GM18868 (cell line): Measurements from ENCODE around the gene MRC2.
A peak's percentile ranks its signal among the peaks of the same experiment; 100 is the strongest.
"Not testable (repeated sequence)": the region's sequence is repeated elsewhere in the genome, so short reads cannot be mapped to it uniquely, and the experiment has no call there.

Experiments used
- ATAC-seq: cut with Tn5 transposase; IDR thresholded peaks from one replicate; pipeline ENCODE4 v1.9.1; 2021; ENCODE audit warnings: mild to moderate bottlenecking, moderate library complexity; ENCODE audit not compliant: unreplicated experiment

MRC2 gene

GRCh38 chr17:62696726-62697490 lies 69.4 kb downstream of the MRC2 start:
- ATAC-seq, result no peak

DNA sequence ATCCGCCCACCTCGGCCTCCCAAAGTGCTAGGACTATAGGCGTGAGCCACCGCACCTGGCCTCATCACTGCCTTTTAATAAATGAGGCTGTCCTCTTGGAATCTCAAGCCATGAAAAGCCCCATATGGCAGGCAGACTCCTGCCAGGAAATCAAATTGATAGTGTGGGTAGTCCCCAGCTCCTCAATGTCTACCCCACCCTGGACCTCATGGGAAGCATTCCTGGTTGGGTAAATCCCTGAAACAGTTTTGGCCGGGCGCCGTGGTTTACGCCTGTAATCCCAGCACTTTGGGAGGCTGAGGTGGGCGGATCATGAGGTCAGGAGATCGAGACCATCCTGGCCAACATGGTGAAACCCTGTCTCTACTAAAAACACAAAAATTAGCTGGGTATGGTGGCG lies 71.0 kb downstream of the MRC2 start:
- ATAC-seq, result not testable (repeated sequence)

DNA sequence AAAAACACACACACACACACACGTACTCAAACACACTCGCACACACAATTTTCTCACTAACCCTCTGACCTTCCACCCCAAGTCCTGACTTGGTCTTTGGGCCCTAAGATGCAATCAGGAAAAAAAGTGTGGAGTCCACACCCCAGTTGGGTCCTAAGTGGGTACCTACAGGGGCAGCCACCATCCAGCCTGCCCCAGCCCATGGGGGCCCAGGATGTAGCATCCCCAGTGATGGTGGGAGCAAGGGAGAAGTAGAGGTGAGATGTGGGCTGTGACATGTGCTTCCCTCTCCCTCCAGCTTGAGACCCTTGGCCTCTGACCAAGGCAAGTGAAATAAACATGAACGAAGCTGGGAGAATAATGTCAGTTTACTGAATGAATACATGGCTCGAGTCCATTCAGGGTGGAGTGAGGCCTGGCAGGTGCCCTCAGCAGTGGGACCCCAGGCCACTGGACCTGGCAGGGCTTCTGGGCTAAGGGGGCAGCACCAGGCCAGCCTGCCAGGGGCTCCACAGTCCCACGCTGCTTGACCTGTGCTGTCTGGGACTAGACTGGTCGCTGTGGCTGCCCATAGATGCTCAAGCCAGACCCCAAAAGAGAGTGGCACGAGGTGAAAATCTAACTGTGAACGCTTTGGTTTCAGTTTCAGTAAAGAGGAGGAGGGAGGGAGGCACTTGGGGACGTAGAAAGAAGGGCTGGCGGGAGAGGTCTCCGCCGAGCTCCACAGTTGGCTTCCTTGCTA lies 73.7 kb downstream of the MRC2 start:
- no peak for ATAC-seq

- ATAC-seq, result no peak
These were observed 74.2 kb downstream of the MRC2 start for GRCh38 chr17:62701706-62702085.

DNA sequence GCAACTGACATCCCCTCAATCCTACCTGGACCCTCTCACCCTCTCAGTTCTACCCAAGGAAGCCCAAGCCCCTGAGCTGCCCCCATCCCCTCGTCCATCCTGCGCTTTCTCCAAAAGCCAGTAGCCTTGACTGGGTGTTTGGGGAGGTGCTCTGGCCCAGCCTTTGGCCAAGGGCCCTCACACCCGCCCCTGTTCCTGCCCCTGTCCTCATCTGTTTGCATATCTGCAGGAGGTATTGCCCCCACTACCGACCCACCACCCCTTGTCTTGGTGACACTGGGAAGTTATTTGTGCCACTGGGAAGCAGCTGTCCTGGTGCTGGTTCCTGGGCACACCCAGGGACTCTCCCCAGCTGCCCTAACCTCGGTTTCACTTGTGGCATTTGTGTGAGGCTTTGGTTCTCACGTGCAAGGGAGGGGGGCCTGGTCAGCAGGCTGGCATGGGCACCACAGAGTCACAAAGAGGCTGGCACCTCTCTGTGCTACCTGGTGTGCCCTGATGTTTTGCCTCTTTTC lies 75.3 kb downstream of the MRC2 start:
- ATAC-seq, result no peak

DNA sequence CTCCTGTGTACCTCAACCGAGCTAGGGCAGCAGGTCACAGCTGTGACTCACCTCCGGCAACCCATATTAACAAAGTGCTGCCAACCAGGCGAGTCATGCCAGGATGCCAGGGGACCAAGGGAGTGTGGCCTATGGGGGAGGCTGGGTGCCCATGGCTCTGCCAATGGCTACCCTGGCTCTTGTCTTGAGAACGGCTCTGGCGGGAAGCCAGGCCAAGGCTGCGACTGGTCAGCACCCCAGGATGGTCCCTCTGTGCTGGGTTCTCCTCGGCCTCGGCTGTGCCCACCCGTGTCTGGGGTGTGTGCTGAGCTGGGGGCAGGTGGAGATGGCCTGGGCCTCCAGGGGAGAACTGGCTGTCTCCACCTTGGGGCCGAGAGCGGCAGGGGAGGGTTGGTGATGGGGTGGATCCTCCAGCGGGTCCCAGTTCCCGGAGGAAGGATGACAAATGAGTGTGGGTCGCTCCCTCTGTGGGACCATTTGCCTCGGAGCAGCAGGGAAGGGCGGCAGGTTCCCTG lies 75.8 kb downstream of the MRC2 start:
- no peak for ATAC-seq

GRCh38 chr17:62703776-62704380 lies 76.4 kb downstream of the MRC2 start:
- ATAC-seq, result peak; percentile 87

DNA sequence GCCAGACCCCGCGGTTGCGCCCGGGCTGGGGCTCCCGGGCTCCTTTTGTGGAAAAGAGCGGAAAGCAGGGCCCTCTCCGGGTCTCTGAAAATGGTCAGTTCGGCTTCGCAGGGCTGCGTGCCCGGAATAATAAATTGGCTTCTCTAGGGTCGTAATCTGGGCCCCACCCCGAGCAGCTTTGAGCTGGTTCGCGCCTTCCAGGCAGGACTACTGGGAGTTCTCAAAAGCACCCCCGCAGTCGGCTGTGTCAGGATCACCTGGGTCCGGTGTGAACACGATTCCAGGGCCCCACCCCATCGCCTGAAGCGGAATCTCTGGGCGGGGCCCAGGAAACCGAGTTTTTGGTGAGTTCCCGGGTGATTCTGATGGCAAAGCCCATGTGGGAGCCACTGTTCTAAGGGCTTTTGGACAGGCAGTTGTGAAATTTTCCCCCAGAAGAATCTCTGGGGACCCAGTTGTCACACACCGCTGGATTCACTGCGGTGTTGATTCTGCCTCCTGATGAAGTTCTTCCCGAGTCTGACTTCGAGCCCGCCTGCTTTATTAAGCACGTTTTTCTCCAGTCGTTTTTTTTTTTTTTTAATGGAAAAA lies 77.0 kb downstream of the MRC2 start:
- no peak for ATAC-seq

DNA sequence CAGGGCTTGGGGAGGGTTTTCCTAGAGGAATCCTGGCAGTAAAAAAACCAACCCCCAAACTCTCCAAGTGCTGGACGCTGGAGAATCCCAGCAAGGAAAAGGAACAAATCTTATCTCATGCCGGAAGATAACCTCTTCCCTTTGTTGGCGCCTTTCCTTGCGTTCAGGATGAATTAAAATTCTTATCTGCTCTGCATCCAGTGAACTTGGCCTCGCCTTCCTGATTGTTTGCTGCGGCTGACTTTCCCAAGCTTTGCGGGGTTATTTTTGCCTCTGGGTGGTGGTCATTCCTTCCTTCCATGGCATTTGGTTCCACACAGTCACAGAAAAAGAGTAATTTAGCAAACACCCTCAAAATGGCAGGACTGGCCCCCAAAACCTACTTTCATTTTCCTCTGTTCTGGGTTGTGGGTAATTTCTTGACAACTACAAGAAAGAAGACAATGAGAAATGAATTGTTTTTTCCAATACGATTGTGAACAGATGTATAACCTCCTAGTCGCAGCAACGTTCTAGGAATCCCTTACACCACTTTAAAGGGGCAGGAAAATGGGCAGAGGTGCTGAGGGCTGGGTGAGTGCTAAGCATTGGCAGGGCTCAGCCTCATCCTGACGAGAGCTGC lies 77.8 kb downstream of the MRC2 start:
- no peak for ATAC-seq

GRCh38 chr17:62705778-62706597 lies 78.5 kb downstream of the MRC2 start:
- ATAC-seq, result no peak

- no peak for ATAC-seq
These were observed 79.3 kb downstream of the MRC2 start for GRCh38 chr17:62706598-62707424.

- ATAC-seq, result no peak
These were observed 79.9 kb downstream of the MRC2 start for GRCh38 chr17:62707425-62707739.

DNA sequence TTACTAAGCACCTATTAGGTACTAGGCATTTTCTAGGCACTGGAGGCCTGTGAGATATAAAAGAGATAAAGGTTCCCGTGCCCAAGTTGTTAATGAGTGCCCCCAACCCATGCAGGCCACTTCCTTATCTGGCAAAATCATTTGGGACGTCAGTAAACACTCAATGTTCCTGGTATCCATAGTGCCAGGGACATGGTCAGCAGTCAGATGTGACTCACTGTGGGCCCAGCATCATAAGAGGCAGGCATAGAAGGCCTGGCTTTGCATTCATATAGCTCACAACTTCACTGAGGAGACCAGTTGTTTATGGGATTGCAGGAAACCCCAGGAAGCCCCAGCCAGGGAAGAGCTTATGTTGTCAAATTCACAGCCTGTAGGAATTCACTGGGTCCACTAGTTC lies 81.1 kb downstream of the MRC2 start:
- no peak for ATAC-seq

DNA sequence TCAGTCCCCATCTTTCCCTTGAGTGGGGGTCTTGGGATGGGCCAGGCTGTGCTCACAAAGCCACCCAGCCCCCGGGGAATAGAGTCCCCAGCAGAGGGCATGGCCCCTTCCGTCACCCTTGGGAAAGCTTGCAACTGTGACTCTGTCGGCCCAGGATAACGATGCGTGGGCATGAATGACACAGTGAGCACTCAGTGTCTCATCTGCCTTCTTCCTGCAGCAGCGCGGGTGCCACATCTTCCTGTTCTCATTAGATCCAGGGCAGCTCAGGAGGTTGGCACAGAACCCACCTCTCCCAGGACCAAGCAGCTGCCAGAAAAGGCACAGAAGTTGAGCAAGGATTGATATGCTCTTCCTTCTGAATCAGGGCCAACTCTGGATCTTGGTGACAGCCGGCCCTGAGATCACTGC lies 84.7 kb downstream of the MRC2 start:
- ATAC-seq, result no peak

DNA sequence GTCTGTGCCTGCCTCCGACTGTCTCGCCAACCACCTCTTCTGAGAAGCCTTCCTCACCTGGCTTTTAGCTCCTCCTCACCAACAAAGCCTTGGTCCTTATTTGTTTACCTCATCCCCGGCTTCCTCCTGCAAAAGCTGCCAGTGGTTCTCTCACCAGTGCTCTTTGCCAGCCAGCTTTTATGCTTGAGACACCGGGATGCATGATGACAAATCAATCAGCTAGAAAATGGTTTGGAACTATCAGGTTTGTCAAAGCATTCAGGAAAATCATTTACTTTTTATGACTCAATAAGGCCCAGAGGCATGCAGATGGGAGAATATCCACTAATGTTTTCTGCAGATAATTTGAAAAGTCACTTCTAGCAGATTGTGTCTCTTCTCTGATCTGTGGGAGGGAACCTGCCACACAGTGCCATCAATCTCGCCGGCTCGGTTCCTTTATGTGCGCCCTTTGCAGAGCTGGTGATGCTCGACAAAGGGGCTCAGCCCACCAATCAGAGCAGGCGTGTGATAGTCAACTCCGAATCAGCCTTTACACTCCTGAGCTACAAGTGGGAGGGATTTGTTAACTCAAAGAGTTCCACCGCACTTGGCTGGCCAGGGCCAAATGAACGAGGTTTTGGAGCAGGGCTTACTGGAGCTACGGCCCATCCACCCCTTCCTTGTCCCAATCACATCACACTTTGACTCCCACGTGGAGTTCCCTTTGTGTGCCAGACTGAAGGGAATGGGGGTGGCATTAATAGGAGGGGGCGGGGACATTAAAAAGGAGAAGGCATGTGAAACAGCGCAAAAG lies 85.8 kb downstream of the MRC2 start:
- no peak for ATAC-seq

GRCh38 chr17:62714016-62714777 lies 86.7 kb downstream of the MRC2 start:
- no peak for ATAC-seq

GRCh38 chr17:62715882-62716390 lies 88.5 kb downstream of the MRC2 start:
- ATAC-seq, result no peak
